Esophagus (tissue), 2 donors: ENCODE measurements around the gene ACLY. TPM values are rescaled to one million over a fixed set of nuclear protein-coding genes. Genes with fewer than 3 reads are reported as not detected.
"Not testable (repeated sequence)": the region's sequence is repeated elsewhere in the genome, so short reads cannot be mapped to it uniquely, and the experiment has no call there.

Source experiments
- H3K27ac ChIP-seq, 2 donors: one replicate each; pipeline ENCODE4 v1.5.1; 2013; ENCODE audit warnings: low read depth in 2 of 2, mild to moderate bottlenecking in 2 of 2, inconsistent platforms in 1 of 2, low read length in 1 of 2, moderate library complexity in 1 of 2
- H3K27me3 ChIP-seq, 2 donors: one replicate each; pipeline ENCODE4 v1.6.1; 2013; ENCODE audit warnings: low read length in 2 of 2, control low read depth in 1 of 2, mild to moderate bottlenecking in 1 of 2; ENCODE audit not compliant: insufficient read depth in 2 of 2, control insufficient read depth in 1 of 2
- H3K36me3 ChIP-seq, 2 donors: one replicate each; pipeline ENCODE4 v1.6.1; 2013; ENCODE audit warnings: low read length in 1 of 2; ENCODE audit not compliant: control insufficient read depth in 2 of 2, insufficient read depth in 2 of 2
- H3K4me1 ChIP-seq, 2 donors: one replicate each; pipeline ENCODE4 v1.6.1; 2013; ENCODE audit warnings: low read length in 1 of 2; ENCODE audit not compliant: control insufficient read depth in 2 of 2, insufficient read depth in 2 of 2
- H3K4me3 ChIP-seq, 2 donors: one replicate each; pipeline ENCODE4 v1.5.1; 2013; ENCODE audit warnings: low read length in 2 of 2, mild to moderate bottlenecking in 2 of 2, low read depth in 1 of 2, moderate library complexity in 1 of 2
- H3K9me3 ChIP-seq, 2 donors: one replicate each; pipeline ENCODE4 v1.6.1; 2013; ENCODE audit warnings: mild to moderate bottlenecking in 2 of 2, low read depth in 1 of 2, low read length in 1 of 2, moderate library complexity in 1 of 2; ENCODE audit not compliant: control insufficient read depth in 2 of 2, insufficient read depth in 1 of 2
- WGBS, 2 donors: extraction: QIAGEN DNeasy Blood & Tissue Kit; methylation state at CpG; one replicate each; pipeline ENCODE4 v1.1.7; 2013; 5-methylcytosine and 5-hydroxymethylcytosine counted together
- polyA plus RNA-seq, 2 donors: library from polyadenylated mRNA; stranded (reverse); fragments of 200-250 nt; gene quantifications; one replicate each; pipeline ENCODE4 v1.2.3, GENCODE V29; 2013
- donor health status: healthy with polysubstance abuse.
- donor health status: Bipolar disorder and iron deficiency.

The ACLY gene
- polyA plus RNA-seq, 2 donors = 16.4 to 27.1 TPM

DNA sequence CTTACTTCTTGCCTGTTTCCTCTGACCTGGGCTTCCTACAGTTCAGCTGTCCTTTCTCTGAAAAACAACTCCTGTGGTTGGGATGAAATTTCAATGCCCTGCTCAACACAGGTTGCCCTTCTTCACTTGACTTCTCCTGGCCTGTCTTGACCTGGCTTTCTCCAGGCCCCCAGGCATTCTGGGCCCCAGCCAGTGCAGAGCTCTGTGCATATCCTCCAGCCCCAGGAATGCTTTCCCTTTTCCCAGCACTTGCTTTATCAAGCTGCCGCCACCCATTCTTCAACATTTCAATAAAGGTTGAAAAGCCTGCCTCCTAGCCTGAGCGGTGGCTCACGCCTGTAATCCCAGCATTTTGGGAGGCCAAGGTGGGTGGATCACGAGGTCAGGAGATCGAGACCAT, 22.4 kb upstream of the ACLY start:
- Histone ChIP-seq H3K9me3 (no peaks in the 10 kb centered on the region), H3K27ac (no peak overlapping the region), H3K4me3 (no peak overlapping the region), H3K4me1 (no peaks in the 10 kb centered on the region), H3K27me3 (no peaks in the 10 kb centered on the region), H3K36me3 (no peaks in the 10 kb centered on the region)
- 82 to 88% methylated on average over 5 of the region's 5 CpGs for WGBS, 2 donors

DNA sequence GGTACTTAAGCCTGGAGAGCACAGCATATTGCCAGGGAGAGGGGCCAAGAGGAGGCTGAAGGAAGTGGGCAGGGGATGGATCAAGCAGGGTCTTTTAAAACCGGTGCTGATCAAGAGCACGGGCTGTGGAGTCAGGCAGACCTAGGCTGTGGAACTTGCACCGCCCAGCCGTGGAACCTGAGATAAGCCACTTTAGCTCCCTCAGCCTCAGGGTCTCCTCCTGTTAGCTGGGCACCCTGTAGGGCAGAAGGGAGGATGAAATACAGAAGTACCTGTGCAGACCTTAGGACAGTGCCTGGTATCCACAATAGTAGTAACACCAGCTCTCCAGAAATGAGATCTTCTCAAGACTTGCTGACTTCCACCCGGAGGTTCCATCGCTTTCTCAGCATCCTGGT, 20.9 kb upstream of the ACLY start:
- Histone ChIP-seq H3K4me3 (no peak overlapping the region), H3K27ac (no peak overlapping the region)
- 83 to 91% methylated on average over 4 to 6 of the region's 6 CpGs for WGBS, 2 donors

DNA sequence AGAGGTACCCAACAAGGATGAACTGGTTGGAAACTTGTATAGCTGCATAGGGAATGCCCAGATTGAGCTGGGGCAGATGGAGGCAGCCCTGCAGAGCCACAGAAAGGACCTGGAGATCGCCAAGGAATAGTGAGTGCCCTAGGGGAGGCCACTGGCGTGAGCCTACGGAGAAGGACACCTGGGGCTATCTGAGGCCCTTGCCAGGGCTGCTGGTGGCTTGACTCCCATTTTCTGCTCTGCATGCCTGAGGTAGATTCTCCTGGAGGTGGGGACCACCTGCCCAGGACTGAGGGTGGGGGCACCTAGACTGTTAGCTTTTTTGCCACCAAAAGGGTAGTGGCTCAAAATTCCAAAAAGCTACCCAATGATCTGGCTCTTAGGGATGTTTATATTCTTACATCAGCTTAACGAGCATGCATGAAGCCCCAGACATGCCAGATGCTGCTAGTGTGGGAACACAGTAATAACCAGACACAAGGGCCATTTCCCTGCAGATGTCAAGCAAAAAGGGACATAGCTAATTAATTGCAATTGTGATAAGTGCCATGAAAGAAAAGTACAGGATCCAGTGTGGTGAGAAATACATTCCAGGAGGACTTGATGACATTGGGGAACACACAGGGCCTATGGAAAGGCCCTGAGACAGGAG, 20.4 kb upstream of the ACLY start:
- Histone ChIP-seq H3K27me3 (no peaks in the 10 kb centered on the region), H3K4me1 (no peaks in the 10 kb centered on the region), H3K36me3 (no peaks in the 10 kb centered on the region), H3K27ac (no peak overlapping the region), H3K4me3 (no peak overlapping the region), H3K9me3 (no peaks in the 10 kb centered on the region)
- WGBS, 2 donors = 77% methylated on average over 4 of the region's 4 CpGs

More for the DNA sequence above, 20.9 kb upstream of the ACLY start:
- Histone ChIP-seq H3K9me3 (no peaks in the 10 kb centered on the region), H3K4me1 (no peaks in the 10 kb centered on the region), H3K27me3 (no peaks in the 10 kb centered on the region), H3K36me3 (no peaks in the 10 kb centered on the region)

DNA sequence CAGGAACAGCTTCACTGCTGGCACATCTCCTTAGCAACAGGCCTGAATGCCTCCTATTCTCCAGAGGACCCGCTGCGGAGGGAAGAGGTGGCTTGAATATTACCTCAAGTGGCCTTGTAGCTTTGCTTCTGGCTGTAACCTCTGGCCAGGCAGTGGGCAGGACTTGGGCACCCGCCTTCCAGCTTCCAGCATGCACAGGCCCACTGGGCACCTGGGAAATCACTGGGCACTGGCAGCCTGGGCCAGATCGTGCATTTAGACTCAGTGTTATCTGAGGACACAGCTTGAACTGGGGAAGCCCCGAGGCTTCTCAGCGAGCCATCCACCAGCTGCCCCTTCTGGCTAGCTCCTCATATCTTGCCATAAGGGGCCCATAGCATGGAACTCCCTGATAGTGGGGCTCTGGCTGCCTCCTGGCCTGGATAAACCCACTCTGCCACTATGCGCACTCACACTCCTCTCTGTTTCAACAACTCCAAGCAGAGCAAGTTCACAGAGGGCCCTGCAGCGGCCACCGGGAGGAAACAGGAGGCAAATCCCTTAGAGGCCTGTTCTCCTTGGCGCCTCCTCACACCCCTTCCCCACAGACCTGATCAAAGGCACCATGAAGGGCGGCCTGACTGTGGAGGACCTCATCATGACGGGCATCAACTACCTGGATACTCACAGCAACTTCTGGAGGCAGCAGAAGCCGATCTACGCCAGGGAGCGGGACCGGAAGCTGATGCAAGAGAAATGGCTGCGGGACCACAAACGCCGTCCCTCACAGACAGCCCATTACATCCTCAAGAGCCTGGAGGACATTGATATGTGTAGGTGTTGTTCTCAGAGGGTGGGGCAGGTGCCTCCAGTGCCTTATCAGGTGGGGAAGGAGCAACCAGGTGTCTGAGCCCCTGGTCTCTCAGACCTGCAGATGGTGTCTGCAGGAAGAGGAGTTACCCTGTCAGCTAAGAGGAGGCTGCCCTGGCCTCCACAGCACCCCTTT, 19.5 kb upstream of the ACLY start:
- Histone ChIP-seq H3K4me3 (no peak overlapping the region), H3K9me3 (no peaks in the 10 kb centered on the region), H3K27me3 (no peaks in the 10 kb centered on the region), H3K4me1 (no peaks in the 10 kb centered on the region), H3K36me3 (no peaks in the 10 kb centered on the region), H3K27ac (no peak overlapping the region)
- 88 to 92% methylated on average over 19 of the region's 19 CpGs for WGBS, 2 donors

DNA sequence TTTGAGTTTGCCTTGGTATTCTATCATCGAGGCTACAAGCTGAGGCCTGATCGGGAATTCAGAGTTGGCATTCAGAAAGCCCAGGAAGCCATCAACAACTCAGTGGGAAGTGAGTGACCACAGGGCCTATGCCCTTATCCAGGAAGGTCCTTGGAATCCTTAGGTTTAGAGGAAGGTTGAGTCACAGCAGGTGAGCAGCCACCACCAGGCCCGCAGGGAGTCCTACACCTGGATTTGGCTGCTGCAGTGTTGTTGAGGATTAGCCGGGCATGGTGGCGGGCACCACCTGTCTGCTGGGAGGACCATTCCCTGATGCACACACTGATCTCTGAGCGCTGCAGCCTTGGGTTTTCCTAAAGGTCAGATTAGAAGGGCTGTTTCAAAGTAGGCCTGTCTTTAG, 16.9 kb upstream of the ACLY start:
- Histone ChIP-seq H3K36me3 (no peaks in the 10 kb centered on the region), H3K4me3 (no peak overlapping the region), H3K9me3 (no peaks in the 10 kb centered on the region), H3K27me3 (no peaks in the 10 kb centered on the region), H3K27ac (no peak overlapping the region), H3K4me1 (peaks cover 0 to 3% of the 10 kb centered on the region in 2 donors)
- 91 to 95% methylated on average over 6 of the region's 6 CpGs for WGBS, 2 donors

DNA sequence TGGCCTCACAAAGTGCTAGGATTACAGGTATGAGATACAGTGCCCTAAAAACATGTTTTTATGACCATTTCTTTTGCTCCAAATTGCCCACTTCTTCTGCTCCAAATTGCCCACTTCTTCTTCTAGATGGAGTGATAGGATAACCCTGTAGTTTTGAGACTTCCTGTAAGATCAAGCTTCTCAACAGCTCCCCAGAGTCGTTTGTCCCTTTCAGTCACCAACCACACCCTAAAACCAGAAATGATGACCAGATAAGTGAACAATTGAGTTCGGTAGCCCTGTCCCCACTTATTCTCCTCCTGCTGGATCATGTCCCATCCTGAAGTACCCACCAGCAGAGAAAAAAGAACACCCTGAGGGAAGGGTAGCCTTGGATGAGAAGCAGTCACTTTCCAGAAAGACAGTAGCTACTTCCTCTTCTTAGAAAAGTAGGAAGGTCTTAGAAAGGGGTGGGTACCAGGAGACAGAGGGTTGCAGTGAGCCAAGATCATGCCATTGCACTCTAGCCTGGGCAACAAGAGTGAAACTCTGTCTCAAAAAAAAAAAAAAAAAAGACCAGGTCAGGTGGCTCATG, 14.2 kb upstream of the ACLY start:
- peaks cover 0 to 3% of the 10 kb centered on the region in 2 donors for H3K4me1 ChIP-seq
- no peak overlapping the region for H3K4me3 ChIP-seq
- H3K27me3 ChIP-seq = no peaks in the 10 kb centered on the region
- H3K27ac ChIP-seq = no peak overlapping the region
- H3K36me3 ChIP-seq = no peaks in the 10 kb centered on the region
- no peaks in the 10 kb centered on the region for H3K9me3 ChIP-seq
- WGBS, 2 donors = 33 to 35% methylated on average over 2 of the region's 2 CpGs

DNA sequence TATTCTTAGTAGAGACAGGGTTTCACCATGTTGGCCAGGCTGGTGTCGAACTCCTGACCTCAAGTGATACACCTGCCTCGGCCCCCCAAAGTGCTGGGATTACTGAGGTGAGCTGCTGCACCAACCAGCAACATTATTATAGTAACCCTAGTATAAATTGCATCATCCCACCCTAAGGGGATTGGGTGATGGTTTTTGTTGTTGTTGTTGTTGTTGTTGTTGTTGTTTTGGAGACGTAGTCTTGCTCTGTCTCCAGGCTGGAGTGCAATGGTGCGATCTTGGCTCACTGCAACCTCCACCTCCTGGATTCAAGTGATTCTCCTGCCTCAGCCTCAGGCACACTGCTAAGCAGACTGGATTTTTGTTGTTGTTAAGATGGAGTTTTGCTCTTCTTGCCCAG, 13.0 kb upstream of the ACLY start:
- H3K4me1 ChIP-seq, H3K36me3 ChIP-seq, H3K27me3 ChIP-seq, H3K9me3 ChIP-seq, H3K4me3 ChIP-seq, H3K27ac ChIP-seq: not testable (repeated sequence)
- 86 to 92% methylated on average over 4 of the region's 4 CpGs for WGBS, 2 donors

DNA sequence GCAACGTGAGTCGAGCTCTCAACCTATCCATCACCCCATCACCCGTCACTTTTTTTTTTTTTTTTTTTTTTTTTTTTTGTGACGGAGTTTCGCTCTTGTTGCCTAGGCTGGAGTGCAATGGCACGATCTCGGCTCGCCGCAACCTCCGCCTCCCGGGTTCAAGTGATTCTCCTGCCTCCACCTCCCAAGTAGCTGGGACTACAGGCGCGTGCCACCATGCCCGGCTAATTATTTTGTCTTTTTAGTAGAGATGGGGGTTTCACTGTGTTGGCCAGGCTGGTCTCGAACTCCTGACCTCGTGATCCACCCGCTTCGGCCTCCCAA, 12.0 kb upstream of the ACLY start:
- WGBS, 2 donors = 45 to 46% methylated on average over 17 to 18 of the region's 18 CpGs
- not testable (repeated sequence) for H3K9me3 ChIP-seq, H3K27me3 ChIP-seq, H3K36me3 ChIP-seq, H3K4me1 ChIP-seq
- Histone ChIP-seq H3K27ac (peak overlapping the region; percentile 30 to 53), H3K4me3 (peak overlapping the region; percentile 39 to 46)

DNA sequence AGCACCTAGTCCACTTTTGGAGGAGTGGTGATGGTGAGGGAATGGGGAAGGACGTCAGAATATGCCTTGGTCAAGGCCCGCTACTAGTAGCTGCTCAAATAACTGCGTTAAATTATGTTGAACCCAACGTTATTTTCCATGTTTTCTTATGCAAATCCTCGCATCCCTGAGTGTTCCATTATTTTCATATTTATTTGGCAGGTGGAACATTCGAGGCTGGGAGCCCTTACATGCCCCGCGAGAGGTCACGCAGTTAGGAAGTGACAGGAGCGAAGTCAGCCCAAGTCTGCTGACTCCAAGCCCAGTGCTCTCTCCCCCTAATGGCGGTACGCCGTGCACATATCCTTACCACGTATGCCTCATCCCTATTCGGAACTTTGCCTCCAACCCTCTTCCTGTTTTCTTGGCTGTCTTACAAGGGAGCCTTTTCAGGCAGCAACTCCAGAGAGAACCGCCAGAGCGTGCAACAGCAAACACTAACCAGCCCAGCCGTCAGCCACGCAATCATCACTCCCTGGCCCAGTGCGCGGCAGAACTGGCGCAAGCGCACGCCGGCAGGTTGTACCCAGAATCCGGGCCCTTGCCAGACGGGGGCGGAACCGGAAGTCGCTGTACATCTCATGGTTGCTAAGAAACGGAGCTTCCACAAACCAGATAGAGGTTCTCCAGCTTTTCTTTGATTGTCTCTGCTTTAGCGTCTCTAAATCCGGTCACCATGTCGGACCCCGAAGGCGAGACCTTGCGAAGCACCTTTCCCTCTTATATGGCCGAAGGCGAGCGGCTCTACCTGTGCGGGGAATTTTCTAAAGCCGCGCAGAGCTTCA, 11.5 kb upstream of the ACLY start, which contains the start of gene ODAD4:
Gene ODAD4, plus strand, starts transcription at position 609 of the 824 bp plus-strand sequence. Its CDS starts 107 bp downstream, at position 716.
- WGBS, 2 donors = 1 to 2% methylated on average over 43 of the region's 43 CpGs
- Histone ChIP-seq H3K4me3 (peak within 1 kb of the TSS; percentile 39 to 46), H3K4me1 (peaks cover 0 to 3% of the 10 kb centered on the region in 2 donors), H3K27me3 (no peaks in the 10 kb centered on the region), H3K36me3 (no peaks in the 10 kb centered on the region), H3K9me3 (no peaks in the 10 kb centered on the region), H3K27ac (peak within 1 kb of the TSS; percentile 69 to 89)
